OCI-LY3 (cell line): ENCODE data around the gene EFNB2.

Source experiments
- H2AFZ ChIP-seq: fragments of 200-600, 300-600 bp; shearing (Covaris generic); 2 replicates; pipeline ENCODE4 v1.6.0; 2014; ENCODE audit warnings: antibody characterized with exemption, low read depth, low read length
- H3K27ac ChIP-seq: fragments of 200-600, 300-600 bp; sonication (generic); 2 replicates; pipeline ENCODE4 v1.5.1; 2014; ENCODE audit warnings: mild to moderate bottlenecking, low read length, moderate library complexity, mixed read lengths
- H3K27me3 ChIP-seq: fragments of 200-600, 300-600 bp; sonication (generic); 2 replicates; pipeline ENCODE4 v1.6.1; 2014; ENCODE audit warnings: low read depth, low read length, mixed read lengths
- H3K36me3 ChIP-seq: fragments of 200-600, 300-600 bp; sonication (generic); replicated peaks from 2 replicates; pipeline ENCODE3; 2014; ENCODE audit warnings: low read depth, low read length, mixed read lengths
- H3K4me1 ChIP-seq: fragments of 300-600, 200-600 bp; sonication (generic); 2 replicates; pipeline ENCODE4 v1.6.1; 2014; ENCODE audit warnings: low read length, mixed read lengths
- H3K4me2 ChIP-seq: fragments of 200-600, 300-600 bp; sonication (generic); 2 replicates; pipeline ENCODE4 v1.6.1; 2014; ENCODE audit warnings: low read length, mixed read lengths
- H3K4me3 ChIP-seq: fragments of 300-600, 200-600 bp; sonication (generic); 2 replicates; pipeline ENCODE4 v1.5.1; 2014; ENCODE audit warnings: antibody characterized with exemption, mild to moderate bottlenecking, low read length, moderate library complexity
- H3K79me2 ChIP-seq: fragments of 300-600, 200-600 bp; shearing (Covaris generic); 2 replicates; pipeline ENCODE4 v1.6.1; 2014; ENCODE audit warnings: mild to moderate bottlenecking, low read length, mixed read lengths
- H3K9ac ChIP-seq: fragments of 300-600, 200-600 bp; shearing (Covaris generic); 2 replicates; pipeline ENCODE4 v1.6.0; 2014; ENCODE audit warnings: mild to moderate bottlenecking, low read length, moderate library complexity
- H3K9me3 ChIP-seq: fragments of 200-600, 300-600 bp; shearing (Covaris generic); 2 replicates; pipeline ENCODE4 v1.6.1; 2014; ENCODE audit warnings: low read length, mixed read lengths; ENCODE audit not compliant: insufficient read depth
- H4K20me1 ChIP-seq: fragments of 200-600, 300-600 bp; sonication (generic); 2 replicates; pipeline ENCODE4 v1.6.1; 2016; ENCODE audit warnings: low read length, mixed read lengths; ENCODE audit not compliant: insufficient read depth
- EZH2phosphoT487 ChIP-seq: fragments of 200-600 bp; shearing (Covaris generic); IDR thresholded peaks from 2 replicates; pipeline ENCODE4 v1.6.1; 2018; ENCODE audit warnings: antibody characterized with exemption, mixed run types, low read depth
- TF ChIP-seq, protein P1 (sequence below): fragments of 200-600, 300-600 bp; sonication (generic); IDR thresholded peaks from 2 replicates; pipeline ENCODE4 v1.5.1; 2014; ENCODE audit warnings: antibody characterized with exemption, low read length, low read depth

Gene EFNB2, protein sequence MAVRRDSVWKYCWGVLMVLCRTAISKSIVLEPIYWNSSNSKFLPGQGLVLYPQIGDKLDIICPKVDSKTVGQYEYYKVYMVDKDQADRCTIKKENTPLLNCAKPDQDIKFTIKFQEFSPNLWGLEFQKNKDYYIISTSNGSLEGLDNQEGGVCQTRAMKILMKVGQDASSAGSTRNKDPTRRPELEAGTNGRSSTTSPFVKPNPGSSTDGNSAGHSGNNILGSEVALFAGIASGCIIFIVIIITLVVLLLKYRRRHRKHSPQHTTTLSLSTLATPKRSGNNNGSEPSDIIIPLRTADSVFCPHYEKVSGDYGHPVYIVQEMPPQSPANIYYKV

DNA sequence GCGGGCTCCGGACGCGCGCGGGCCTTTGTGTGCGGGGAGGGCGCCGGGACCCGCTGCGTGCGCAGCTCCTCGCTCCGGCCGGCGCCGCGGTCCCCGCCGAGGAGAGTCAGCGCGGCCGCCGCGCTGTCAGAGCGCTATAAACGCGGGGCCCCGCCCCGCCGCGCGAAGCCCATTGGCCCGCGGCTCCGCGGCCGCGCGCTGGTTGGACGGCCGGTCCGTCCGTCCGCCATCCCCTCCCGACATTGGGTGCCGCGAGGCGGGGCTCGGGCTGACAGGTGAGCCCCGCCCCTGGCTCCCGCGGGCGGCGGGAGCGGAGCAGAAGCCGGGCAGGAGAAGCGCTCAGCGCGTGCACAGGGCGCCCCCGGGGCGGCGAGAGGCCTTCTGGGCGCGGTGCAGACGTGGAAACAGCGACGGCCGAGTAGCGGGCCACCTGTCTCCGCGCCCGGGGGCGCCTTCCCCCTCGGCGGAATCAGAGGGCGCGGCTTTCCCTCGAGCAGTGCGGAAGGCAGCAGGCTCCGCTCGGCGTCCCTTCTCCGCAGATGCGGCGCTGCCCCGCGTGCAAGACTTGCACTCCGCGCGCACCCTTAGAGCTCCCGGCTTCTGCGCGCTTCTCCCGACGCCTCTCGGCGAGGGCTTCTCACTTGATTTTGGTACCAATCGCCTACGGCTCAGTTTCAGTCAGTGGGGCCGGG is at the start of gene EFNB2:
Gene EFNB2, minus strand, starts transcription at position 111 of the 692 bp plus-strand sequence. CDS start 698 bp downstream, outside the sequence.
- Histone ChIP-seq H3K27me3 (no peaks in the 10 kb centered on the region), H3K9ac (no peak within 1 kb of the TSS), H3K4me1 (no peaks in the 10 kb centered on the region), H3K27ac (no peak within 1 kb of the TSS), H2AFZ (no peak within 1 kb of the TSS), H3K4me2 (no peak within 1 kb of the TSS), H4K20me1 (0 out of 2 replicates have a peak, but pooled peaks cover 5% of the 10 kb centered on the region), H3K4me3 (no peak within 1 kb of the TSS), H3K9me3 (no peaks in the 10 kb centered on the region), H3K79me2 (peaks cover 7% of the 10 kb centered on the region), H3K36me3 (peaks cover 43% of the 10 kb centered on the region)
- TF ChIP-seq, protein P1, sequence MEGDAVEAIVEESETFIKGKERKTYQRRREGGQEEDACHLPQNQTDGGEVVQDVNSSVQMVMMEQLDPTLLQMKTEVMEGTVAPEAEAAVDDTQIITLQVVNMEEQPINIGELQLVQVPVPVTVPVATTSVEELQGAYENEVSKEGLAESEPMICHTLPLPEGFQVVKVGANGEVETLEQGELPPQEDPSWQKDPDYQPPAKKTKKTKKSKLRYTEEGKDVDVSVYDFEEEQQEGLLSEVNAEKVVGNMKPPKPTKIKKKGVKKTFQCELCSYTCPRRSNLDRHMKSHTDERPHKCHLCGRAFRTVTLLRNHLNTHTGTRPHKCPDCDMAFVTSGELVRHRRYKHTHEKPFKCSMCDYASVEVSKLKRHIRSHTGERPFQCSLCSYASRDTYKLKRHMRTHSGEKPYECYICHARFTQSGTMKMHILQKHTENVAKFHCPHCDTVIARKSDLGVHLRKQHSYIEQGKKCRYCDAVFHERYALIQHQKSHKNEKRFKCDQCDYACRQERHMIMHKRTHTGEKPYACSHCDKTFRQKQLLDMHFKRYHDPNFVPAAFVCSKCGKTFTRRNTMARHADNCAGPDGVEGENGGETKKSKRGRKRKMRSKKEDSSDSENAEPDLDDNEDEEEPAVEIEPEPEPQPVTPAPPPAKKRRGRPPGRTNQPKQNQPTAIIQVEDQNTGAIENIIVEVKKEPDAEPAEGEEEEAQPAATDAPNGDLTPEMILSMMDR: no peak
- TF ChIP-seq EZH2phosphoT487: no peak

DNA sequence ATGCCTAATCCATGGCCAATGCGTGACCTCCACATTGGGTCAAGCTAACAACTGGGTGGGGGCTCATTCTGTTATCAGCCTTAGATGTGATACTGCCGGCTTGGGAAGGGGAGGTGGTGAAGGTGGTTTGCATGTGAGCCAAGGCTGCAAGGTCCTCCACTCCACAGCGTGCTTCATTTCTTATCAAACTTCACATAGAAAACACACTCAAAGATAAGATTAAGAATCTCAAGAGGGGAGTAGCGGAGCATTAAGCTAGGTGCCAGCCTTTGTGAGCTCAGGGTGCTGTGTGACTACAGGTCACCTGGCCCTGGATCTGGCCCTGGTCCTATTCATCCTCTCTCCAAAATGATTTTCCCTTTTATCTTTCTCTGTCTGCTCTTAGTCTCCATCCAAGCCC is 45.8 kb upstream of the EFNB2 start:
- Histone ChIP-seq H3K4me2 (no peak overlapping the region), H3K79me2 (no peaks in the 10 kb centered on the region), H3K4me3 (no peak overlapping the region), H3K27ac (no peak overlapping the region), H4K20me1 (no peaks in the 10 kb centered on the region), H3K36me3 (no peaks in the 10 kb centered on the region), H2AFZ (no peak overlapping the region), H3K4me1 (peaks cover 3% of the 10 kb centered on the region; the same call in 1 of the 2 replicates), H3K27me3 (no peaks in the 10 kb centered on the region), H3K9ac (no peak overlapping the region), H3K9me3 (peaks cover 18% of the 10 kb centered on the region)
- no peak for TF ChIP-seq EZH2phosphoT487
- TF ChIP-seq, protein P1: no peak

DNA sequence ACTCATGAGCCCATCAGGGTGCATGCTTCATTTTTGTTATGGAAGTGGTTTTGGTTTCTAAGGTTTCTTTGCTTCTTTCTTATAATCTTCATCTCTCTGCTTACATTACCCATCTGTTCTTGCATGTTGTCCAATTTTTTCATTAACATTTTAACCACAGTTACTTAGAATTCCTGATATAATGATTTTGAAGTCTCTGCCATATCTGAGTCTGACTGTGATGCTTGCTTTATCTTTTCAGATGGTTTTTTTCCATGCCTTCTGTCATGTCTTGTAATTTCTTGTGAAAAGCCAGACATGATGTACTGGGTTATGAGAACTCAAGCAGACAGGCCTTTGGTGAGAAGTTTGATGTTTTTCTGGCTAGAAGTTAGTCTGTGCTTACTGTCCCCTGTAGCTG is 40.4 kb upstream of the EFNB2 start:
- Histone ChIP-seq H3K36me3 (no peaks in the 10 kb centered on the region), H3K79me2 (no peaks in the 10 kb centered on the region), H3K27ac (no peak overlapping the region), H3K9ac (no peak overlapping the region), H4K20me1 (no peaks in the 10 kb centered on the region), H3K4me3 (no peak overlapping the region), H3K27me3 (no peaks in the 10 kb centered on the region), H3K4me2 (no peak overlapping the region), H2AFZ (no peak overlapping the region), H3K4me1 (peaks cover 3% of the 10 kb centered on the region; the same call in 1 of the 2 replicates), H3K9me3 (no peaks in the 10 kb centered on the region)
- TF ChIP-seq EZH2phosphoT487: no peak
- TF ChIP-seq, protein P1: no peak

DNA sequence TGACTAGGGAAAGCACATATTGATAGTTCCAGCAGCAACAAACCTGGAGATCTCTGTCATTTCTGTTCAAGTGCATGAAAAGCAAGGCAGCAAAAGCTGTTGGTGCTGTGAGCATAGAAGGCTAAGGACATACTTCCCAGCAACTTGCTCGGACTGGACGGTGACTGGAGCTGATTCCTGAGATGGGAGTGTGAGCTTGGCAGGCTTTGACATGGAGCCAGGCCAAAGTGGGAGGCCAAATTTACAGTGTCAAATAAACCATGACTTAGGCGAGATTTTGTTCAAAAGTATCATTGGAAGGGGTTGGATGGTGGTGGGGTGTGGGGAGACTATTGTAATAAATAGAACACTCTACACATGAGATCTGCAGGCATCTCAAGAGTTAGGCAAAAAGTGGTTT is 38.4 kb upstream of the EFNB2 start:
- Histone ChIP-seq H3K9me3 (no peaks in the 10 kb centered on the region), H3K4me2 (no peak overlapping the region), H4K20me1 (no peaks in the 10 kb centered on the region), H2AFZ (no peak overlapping the region), H3K4me3 (no peak overlapping the region), H3K4me1 (peaks cover 13% of the 10 kb centered on the region), H3K9ac (no peak overlapping the region), H3K27ac (no peak overlapping the region), H3K27me3 (no peaks in the 10 kb centered on the region), H3K79me2 (no peaks in the 10 kb centered on the region), H3K36me3 (no peaks in the 10 kb centered on the region)
- TF ChIP-seq EZH2phosphoT487: no peak
- TF ChIP-seq, protein P1: no peak
